Muscle layer of colon (tissue), 2 donors: ENCODE measurements around the gene ITPKB.
A peak's percentile ranks its signal among the peaks of the same experiment; 100 is the strongest.
"Not testable (repeated sequence)": the region's sequence is repeated elsewhere in the genome, so short reads cannot be mapped to it uniquely, and the experiment has no call there.

Source experiments
- H3K27ac ChIP-seq: one replicate; pipeline ENCODE4 v1.7.0; 2013; ENCODE audit warnings: low read depth, mild to moderate bottlenecking, low read length, moderate library complexity
- H3K27me3 ChIP-seq, 2 donors: one replicate each; pipeline ENCODE4 v1.7.0; 2013; ENCODE audit warnings: low read length in 2 of 2, mild to moderate bottlenecking in 2 of 2; ENCODE audit not compliant: insufficient read depth in 2 of 2, control insufficient read depth in 1 of 2
- H3K36me3 ChIP-seq: one replicate; pipeline ENCODE4 v1.7.0; 2013; ENCODE audit warnings: mild to moderate bottlenecking, low read length; ENCODE audit not compliant: insufficient read depth
- H3K4me1 ChIP-seq: one replicate; pipeline ENCODE4 v1.7.0; 2013; ENCODE audit warnings: mild to moderate bottlenecking, low read length; ENCODE audit not compliant: insufficient read depth
- H3K4me3 ChIP-seq, 2 donors: one replicate each; pipeline ENCODE4 v1.7.0; 2013; ENCODE audit warnings: low read length in 2 of 2, low read depth in 1 of 2, mild to moderate bottlenecking in 1 of 2, moderate library complexity in 1 of 2
- H3K9ac ChIP-seq: one replicate; pipeline ENCODE4 v1.7.0; 2013; ENCODE audit warnings: low read length
- H3K9me3 ChIP-seq: one replicate; pipeline ENCODE4 v1.7.0; 2013; ENCODE audit warnings: mild to moderate bottlenecking, low read length
- donor health status: abdominal sarcoma.
- donor health status: Adenocarcinoma of cecum.

The ITPKB gene

DNA sequence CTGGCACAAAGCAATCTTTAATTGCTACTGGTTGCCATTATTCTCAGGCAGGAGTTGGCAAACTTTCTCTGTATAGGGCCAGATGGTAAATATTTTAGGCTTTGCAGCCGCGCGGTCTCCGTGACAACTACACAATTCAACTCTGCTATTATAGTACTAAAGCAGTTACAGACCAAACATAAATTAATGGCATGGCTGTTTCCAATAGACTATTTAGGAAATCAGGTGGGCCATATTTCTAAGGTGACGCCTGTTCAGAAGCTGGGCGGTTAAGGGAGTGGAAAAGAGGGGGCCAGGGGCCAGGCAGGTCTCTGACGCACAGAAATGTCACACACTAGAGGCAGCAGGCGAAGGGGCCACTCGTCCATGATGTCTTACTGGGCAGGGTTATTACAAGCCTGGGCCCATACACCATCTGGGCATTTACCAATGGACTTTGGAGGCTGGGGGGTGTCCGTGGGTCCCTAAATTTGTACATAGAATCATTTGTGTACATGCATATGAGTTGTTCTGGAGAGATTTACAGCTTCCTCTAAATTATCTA, 110.4 kb downstream of the ITPKB start:
- peak overlapping the region; percentile 54 for H3K27ac ChIP-seq
- no peaks in the 10 kb centered on the region for H3K9me3 ChIP-seq
- H3K4me3 ChIP-seq = no peak overlapping the region
- H3K36me3 ChIP-seq = peaks cover 15% of the 10 kb centered on the region
- H3K4me1 ChIP-seq = peaks cover 58% of the 10 kb centered on the region
- no peaks in the 10 kb centered on the region for H3K27me3 ChIP-seq
- H3K9ac ChIP-seq = no peak overlapping the region

- peaks cover 9% of the 10 kb centered on the region for H3K36me3 ChIP-seq
- H3K27me3 ChIP-seq = no peaks in the 10 kb centered on the region
- no peaks in the 10 kb centered on the region for H3K9me3 ChIP-seq
- no peak overlapping the region for H3K4me3 ChIP-seq
- peaks cover 52% of the 10 kb centered on the region for H3K4me1 ChIP-seq
- peak overlapping the region; percentile 54 for H3K27ac ChIP-seq
- no peak overlapping the region for H3K9ac ChIP-seq
Observed at GRCh38 chr1:226627924-226628611, 111.0 kb downstream of the ITPKB start.

- peaks cover 3% of the 10 kb centered on the region for H3K36me3 ChIP-seq
- H3K27ac ChIP-seq = no peak overlapping the region
- no peak overlapping the region for H3K9ac ChIP-seq
- H3K4me3 ChIP-seq = no peak overlapping the region
- H3K4me1 ChIP-seq = peaks cover 43% of the 10 kb centered on the region
- no peaks in the 10 kb centered on the region for H3K27me3 ChIP-seq
- no peaks in the 10 kb centered on the region for H3K9me3 ChIP-seq
Observed at GRCh38 chr1:226627050-226627755, 111.9 kb downstream of the ITPKB start.

DNA sequence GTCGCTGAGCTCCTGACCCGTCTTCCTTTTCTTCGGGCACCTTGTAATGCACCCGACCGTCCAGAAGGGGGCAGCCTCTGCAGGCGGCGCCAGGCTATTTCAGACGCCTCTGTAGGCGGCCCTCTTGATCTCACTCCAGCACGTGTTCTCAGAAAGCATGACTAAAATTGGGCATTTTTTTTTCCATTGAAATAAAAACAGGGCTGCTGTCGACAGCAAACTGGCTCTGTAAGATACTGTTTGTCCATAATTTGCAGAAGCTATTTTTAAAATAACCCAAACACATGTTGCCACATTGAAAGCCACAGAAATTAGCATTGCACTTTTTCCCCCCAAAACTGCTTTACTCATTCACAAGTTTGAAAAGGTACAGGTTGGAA, 112.5 kb downstream of the ITPKB start:
- H3K4me1 ChIP-seq = peaks cover 37% of the 10 kb centered on the region
- H3K27ac ChIP-seq = no peak overlapping the region
- H3K9me3 ChIP-seq = no peaks in the 10 kb centered on the region
- H3K36me3 ChIP-seq = no peaks in the 10 kb centered on the region
- H3K27me3 ChIP-seq = no peaks in the 10 kb centered on the region
- H3K4me3 ChIP-seq = no peak overlapping the region
- no peak overlapping the region for H3K9ac ChIP-seq

- H3K27ac ChIP-seq = no peak overlapping the region
- H3K9ac ChIP-seq = no peak overlapping the region
- H3K27me3 ChIP-seq = no peaks in the 10 kb centered on the region
- peaks cover 33% of the 10 kb centered on the region for H3K4me1 ChIP-seq
- H3K4me3 ChIP-seq = no peak overlapping the region
- H3K36me3 ChIP-seq = no peaks in the 10 kb centered on the region
- no peaks in the 10 kb centered on the region for H3K9me3 ChIP-seq
Observed at GRCh38 chr1:226625832-226626576, 113.1 kb downstream of the ITPKB start.

- H3K9ac ChIP-seq = no peak overlapping the region
- H3K4me1 ChIP-seq = peaks cover 33% of the 10 kb centered on the region
- H3K9me3 ChIP-seq = no peaks in the 10 kb centered on the region
- H3K27ac ChIP-seq = no peak overlapping the region
- H3K27me3 ChIP-seq = no peaks in the 10 kb centered on the region
- no peak overlapping the region for H3K4me3 ChIP-seq
- no peaks in the 10 kb centered on the region for H3K36me3 ChIP-seq
Observed at GRCh38 chr1:226625326-226625725, 113.8 kb downstream of the ITPKB start.

GRCh38 chr1:226624526-226624925, 114.6 kb downstream of the ITPKB start:
- Histone ChIP-seq H3K9ac (no peak overlapping the region), H3K36me3 (no peaks in the 10 kb centered on the region), H3K4me1 (peaks cover 33% of the 10 kb centered on the region), H3K27ac (no peak overlapping the region), H3K9me3 (no peaks in the 10 kb centered on the region), H3K4me3 (no peak overlapping the region), H3K27me3 (no peaks in the 10 kb centered on the region)

- Histone ChIP-seq H3K4me3 (no peak overlapping the region), H3K9ac (no peak overlapping the region), H3K4me1 (peaks cover 12% of the 10 kb centered on the region), H3K9me3 (no peaks in the 10 kb centered on the region), H3K27me3 (no peaks in the 10 kb centered on the region), H3K36me3 (no peaks in the 10 kb centered on the region), H3K27ac (no peak overlapping the region)
Observed at GRCh38 chr1:226622012-226622411, 117.1 kb downstream of the ITPKB start.

DNA sequence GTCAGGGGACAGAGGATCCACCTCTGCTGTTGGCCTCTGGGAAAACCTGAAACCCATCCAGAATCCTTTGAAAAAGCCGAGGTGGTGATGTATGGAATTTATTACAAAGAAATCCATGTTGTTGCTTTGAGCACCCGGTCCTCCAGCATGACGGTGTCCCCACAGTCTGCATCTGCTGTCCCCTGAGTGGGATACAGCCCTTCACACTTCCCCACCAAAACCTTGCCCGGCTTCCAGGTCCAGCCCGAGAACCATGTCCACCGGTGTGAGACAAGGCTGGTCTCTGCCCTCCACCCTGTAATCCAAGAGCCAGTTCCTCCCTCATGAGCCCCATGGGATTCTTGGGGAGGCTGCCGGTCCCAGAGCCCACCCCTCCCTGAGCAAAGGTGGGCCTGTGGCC, 120.1 kb downstream of the ITPKB start:
- Histone ChIP-seq H3K9ac (no peak overlapping the region), H3K36me3 (no peaks in the 10 kb centered on the region), H3K27ac (no peak overlapping the region), H3K27me3 (no peaks in the 10 kb centered on the region), H3K4me1 (no peaks in the 10 kb centered on the region), H3K9me3 (no peaks in the 10 kb centered on the region), H3K4me3 (no peak overlapping the region)

- Histone ChIP-seq H3K36me3 (no peaks in the 10 kb centered on the region), H3K4me1 (no peaks in the 10 kb centered on the region), H3K27ac (no peak overlapping the region), H3K9me3 (no peaks in the 10 kb centered on the region), H3K4me3 (no peak overlapping the region), H3K9ac (no peak overlapping the region), H3K27me3 (no peaks in the 10 kb centered on the region)
Observed at GRCh38 chr1:226618380-226618779, 120.7 kb downstream of the ITPKB start.

DNA sequence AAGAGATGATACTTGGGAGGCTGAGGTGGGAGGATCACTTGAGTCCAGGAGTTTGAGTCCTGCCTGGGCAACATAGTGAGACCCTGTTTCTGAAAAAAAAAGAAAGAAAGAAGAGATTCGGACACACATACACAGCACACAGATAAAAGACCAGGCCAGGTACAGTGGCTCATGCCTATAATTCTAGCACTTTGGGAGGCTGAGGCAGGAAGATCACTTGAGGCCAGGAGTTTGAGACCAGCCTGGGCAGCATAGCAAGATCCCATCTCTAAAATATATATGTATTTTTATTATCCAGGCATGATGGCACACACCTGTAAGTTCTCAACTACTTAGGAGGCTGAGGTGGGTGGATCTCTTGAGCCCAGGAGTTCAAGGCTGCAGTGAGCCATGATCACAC, 121.4 kb downstream of the ITPKB start:
- not testable (repeated sequence) for H3K27ac ChIP-seq, H3K36me3 ChIP-seq, H3K4me3 ChIP-seq, H3K27me3 ChIP-seq, H3K9me3 ChIP-seq, H3K9ac ChIP-seq, H3K4me1 ChIP-seq
